NCI-H1048 (cell line): ENCODE data around the gene AGK.

ENCODE experiments used
- DNase-seq: peaks from one replicate; lab custom pipeline; 2025; lab: John Stamatoyannopoulos, UW

AGK gene

GRCh38 chr7:141704741-141705140, 153.5 kb downstream of the AGK start:
- no peak for DNase-seq
